Measurements from ENCODE around the gene GALT.

The GALT gene

GRCh38 chr9:34658461-34658860 lies 12.0 kb downstream of the GALT start:
- TF ChIP-seq CTCF (IDR thresholded peaks at IDR 0.05; ENCODE audit: insufficient read depth, low read length, missing control alignments): no peak
- no peak for DNase-seq (ENCODE audit: low read depth, low spot score)
- H3K4me3 ChIP-seq (ENCODE audit: low read depth, low read length): no peak overlapping the region
- CTCF ChIA-PET: interaction anchor here (0.6 to 1.7 kb wide), 4 partner anchors 10 to 44 kb away, joined by 3 to 5 read pairs (median 4); partner anchors contain the start of gene GALT
- POLR2A ChIA-PET: no interaction called here

GRCh38 chr9:34659592-34660253 lies 13.2 kb downstream of the GALT start:
- ChIA-PET CTCF (interaction anchor here (1.3 to 8.4 kb wide), 3 partner anchors 10 to 44 kb away, joined by 4 to 153 read pairs (median 4); partner anchors contain the start of genes GALT and IL11RA), POLR2A (interaction anchor here (1.5 to 1.6 kb wide), 2 partner anchors 7 to 13 kb away, joined by 4 read pairs; partner anchors contain the start of gene GALT)
- DNase-seq (ENCODE audit: low read depth, low spot score): no peak
- H3K4me3 ChIP-seq (ENCODE audit: low read depth, low read length): no peak overlapping the region
- TF ChIP-seq CTCF (IDR thresholded peaks at IDR 0.05; ENCODE audit: insufficient read depth, low read length, missing control alignments): no peak

- no peak for DNase-seq (ENCODE audit: low read depth, low spot score)
- CTCF ChIA-PET: interaction anchor here (0.7 to 8.4 kb wide), 9 partner anchors 13 to 71 kb away, joined by 3 to 153 read pairs (median 4); partner anchors contain the start of genes CCL21, GALT, IL11RA and RPP25L
- POLR2A ChIA-PET: interaction anchor here (0.8 kb wide), 1 partner anchor 16 kb away, joined by 3 read pairs; the partner anchor contains the start of gene GALT
- no peak for TF ChIP-seq CTCF (IDR thresholded peaks at IDR 0.05; ENCODE audit: insufficient read depth, low read length, missing control alignments)
- H3K4me3 ChIP-seq (ENCODE audit: low read depth, low read length): no peak within 1 kb of the TSS
These were observed 16.2 kb downstream of the GALT start, which contains the start of gene CCL27 for GRCh38 chr9:34662526-34663302. CCL27 (minus strand) TSS chr9:34662657; CDS start chr9:34662633, 24 bp downstream.

- no peak for DNase-seq (ENCODE audit: low read depth, low spot score)
- no peak overlapping the region for H3K4me3 ChIP-seq (ENCODE audit: low read depth, low read length)
- TF ChIP-seq CTCF (IDR thresholded peaks at IDR 0.05; ENCODE audit: insufficient read depth, low read length, missing control alignments): no peak
- POLR2A ChIA-PET: interaction anchor here (0.8 kb wide), 1 partner anchor 16 kb away, joined by 3 read pairs; the partner anchor contains the start of gene GALT
- CTCF ChIA-PET: interaction anchor here (0.7 to 8.4 kb wide), 8 partner anchors 12 to 72 kb away, joined by 3 to 153 read pairs (median 4); partner anchors contain the start of genes CCL21, GALT, IL11RA and RPP25L
These were observed 16.8 kb downstream of the GALT start for GRCh38 chr9:34663303-34663605.

GRCh38 chr9:34664281-34665066 lies 18.0 kb downstream of the GALT start:
- peak overlapping the region; percentile 63 for H3K4me3 ChIP-seq (ENCODE audit: low read depth, low read length)
- ChIA-PET CTCF (interaction anchor here (0.7 to 8.4 kb wide), 16 partner anchors 11 to 61 kb away, joined by 3 to 153 read pairs (median 5); partner anchors contain the start of genes CCL19, CCL21, GALT and IL11RA), POLR2A (interaction anchor here (1.2 to 2.1 kb wide), 3 partner anchors 9 to 18 kb away, joined by 5 to 11 read pairs (median 8); partner anchors contain the start of genes GALT and IL11RA)
- DNase-seq (ENCODE audit: low read depth, low spot score): no peak
- TF ChIP-seq CTCF (IDR thresholded peaks at IDR 0.05; ENCODE audit: insufficient read depth, low read length, missing control alignments): peak; percentile 97

Measured in AG04449 (cell line).